H1 (cell line): ENCODE data around the gene CSRP1. TPM values are rescaled to one million over a fixed set of nuclear protein-coding genes. Genes with fewer than 3 reads are reported as not detected.

Source experiments
- BCL11A ChIP-seq, 2 experiments: IDR thresholded peaks; one replicate each; pipeline ENCODE4 v1.6.1; 2011; ENCODE audit warnings: low read depth in 2 of 2, low read length in 2 of 2, mild to moderate bottlenecking in 2 of 2
- EGR1 ChIP-seq: IDR thresholded peaks from 2 replicates; pipeline ENCODE4 v1.6.1; 2011; ENCODE audit warnings: low read depth, low read length, borderline replicate concordance
- EP300 ChIP-seq, 2 experiments: IDR thresholded peaks; 1 replicate in 1 of 2; 2 replicates in 1 of 2; pipeline ENCODE4 v1.6.1; 2011 to 2012; ENCODE audit warnings: low read depth in 2 of 2, low read length in 2 of 2, mild to moderate bottlenecking in 2 of 2, borderline replicate concordance in 1 of 2, inconsistent platforms in 1 of 2, moderate library complexity in 1 of 2
- MAFK ChIP-seq: IDR thresholded peaks from 2 replicates; pipeline ENCODE4 v1.6.1; 2012; ENCODE audit warnings: low read depth, mild to moderate bottlenecking, improper control_type of control experiment, low read length
- SP1 ChIP-seq: IDR thresholded peaks from 2 replicates; pipeline ENCODE4 v1.6.1; 2011; ENCODE audit warnings: low read depth, low read length
- SRF ChIP-seq: IDR thresholded peaks from 2 replicates; pipeline ENCODE4 v1.6.1; 2011; ENCODE audit warnings: mild to moderate bottlenecking, low read depth, low read length, moderate library complexity
- TCF12 ChIP-seq: IDR thresholded peaks from 2 replicates; pipeline ENCODE4 v1.6.1; 2011; ENCODE audit warnings: low read depth, mild to moderate bottlenecking, low read length
- polyA plus RNA-seq, 7 experiments: library from polyadenylated mRNA; depleted of rRNA in 3 of 7; stranded (reverse) in 5 of 7; unstranded in 2 of 7; fragments of >200 nt in 5 of 7; fragments of 200-250 nt in 2 of 7; gene quantifications; 1 replicate in 5 of 7; 2 replicates in 1 of 7; 4 replicates in 1 of 7; pipeline versions ENCODE4 v1.2.1 to v1.2.3, GENCODE V29; 2011 to 2013; ENCODE audit warnings: missing spikeins in 2 of 7, mixed read lengths in 2 of 7
- total RNA-seq: library from RNA; stranded (reverse); fragmentation: NEBNext Ultra II Directional; extraction: Animal tissue kit (Norgen Biotek cat#: 25700); gene quantifications from 2 replicates; pipeline ENCODE4 v1.2.1, GENCODE V29; 2021

Gene CSRP1
- total and polyA plus RNA-seq, 2 of the 8 experiments (the other 6 are each of a cell fraction or from before 2014, with no cell fraction given) = 14.2 to 22.3 TPM

- no peak for TF ChIP-seq SRF
- TF ChIP-seq MAFK = no peak
- no peak for TF ChIP-seq BCL11A (IDR thresholded peaks at IDR 0.05; ENCODE audit: low read depth in 2 of 2, low read length in 2 of 2)
- no peak for TF ChIP-seq SP1
- TF ChIP-seq TCF12 = no peak
- TF ChIP-seq EGR1 = no peak
- TF ChIP-seq EP300 (IDR thresholded peaks at IDR 0.05; ENCODE audit: borderline replicate concordance in 1 of 2, low read depth in 2 of 2, low read length in 2 of 2) = no peak
Observed at GRCh38 chr1:201475915-201476669, 30.8 kb downstream of the CSRP1 start (continued).
